Spleen (tissue), 11 donors: ENCODE measurements around the gene PRDM16. TPM values are rescaled to one million over a fixed set of nuclear protein-coding genes. Genes with fewer than 3 reads are reported as not detected.

Source experiments
- DNase-seq: peaks from one replicate; pipeline ENCODE4 v3.0.0-alpha.2; 2020
- H3K27ac ChIP-seq, 8 donors: fragments of 200-600 bp; sonication (generic) in 7 of 8; 1 replicate in 4 of 8; 2 replicates in 4 of 8; pipeline versions ENCODE4 v1.5.0 to v1.8.0; 2016 to 2021; ENCODE audit warnings: inconsistent platforms in 4 of 8, mild to moderate bottlenecking in 4 of 8, moderate library complexity in 1 of 8
- H3K27me3 ChIP-seq, 7 donors: fragments of 200-600 bp; sonication (generic) in 6 of 7; replicated peaks in 1 of 7; 1 replicate in 4 of 7; 2 replicates in 3 of 7; pipeline versions ENCODE4 v1.5.0 to v1.8.0; 2016 to 2021; ENCODE audit warnings: inconsistent platforms in 3 of 7, mild to moderate bottlenecking in 1 of 7
- H3K36me3 ChIP-seq, 6 donors: fragments of 200-600 bp; sonication (generic) in 5 of 6; 1 replicate in 4 of 6; 2 replicates in 2 of 6; pipeline versions ENCODE4 v1.5.0 to v1.8.0; 2016 to 2021; ENCODE audit warnings: inconsistent platforms in 2 of 6
- H3K4me1 ChIP-seq, 6 donors: fragments of 200-600 bp; sonication (generic) in 5 of 6; 1 replicate in 3 of 6; 2 replicates in 3 of 6; pipeline versions ENCODE4 v1.5.0 to v1.8.0; 2016 to 2021; ENCODE audit warnings: inconsistent platforms in 3 of 6
- H3K4me3 ChIP-seq, 8 donors: fragments of 200-600 bp; sonication (generic) in 7 of 8; 1 replicate in 4 of 8; 2 replicates in 4 of 8; pipeline versions ENCODE4 v1.5.0 to v1.8.0; 2016 to 2021; ENCODE audit warnings: inconsistent platforms in 4 of 8, mild to moderate bottlenecking in 4 of 8, moderate library complexity in 2 of 8
- H3K9me3 ChIP-seq, 8 donors: fragments of 200-600 bp; sonication (generic) in 7 of 8; 1 replicate in 4 of 8; 2 replicates in 4 of 8; pipeline versions ENCODE4 v1.5.0 to v1.8.0; 2016 to 2021; ENCODE audit warnings: inconsistent platforms in 4 of 8
- CTCF ChIP-seq, 11 experiments: fragments of 200-600 bp in 7 of 11; fragments of 450-650 bp in 4 of 11; sonication (generic) in 4 of 11; IDR thresholded peaks in 8 of 11; conservative IDR thresholded peaks in 3 of 11; 1 replicate in 7 of 11; 2 replicates in 4 of 11; pipeline versions ENCODE4 v1.4.0 to v1.8.0; 2016 to 2021; ENCODE audit warnings: antibody characterized with exemption in 11 of 11, inconsistent platforms in 4 of 11, mild to moderate bottlenecking in 1 of 11
- POLR2A ChIP-seq, 3 donors: fragments of 450-650 bp; IDR thresholded peaks; one replicate each; pipeline ENCODE4 v1.5.1; 2017; ENCODE audit warnings: antibody characterized with exemption in 3 of 3, mild to moderate bottlenecking in 1 of 3
- POLR2AphosphoS5 ChIP-seq, 3 donors: sonication (generic); formaldehyde crosslinking; IDR thresholded peaks; one replicate each; pipeline ENCODE4 v1.5.1; 2017; ENCODE audit warnings: antibody characterized with exemption in 3 of 3
- WGBS, 5 donors: extraction: QIAGEN DNeasy Blood & Tissue Kit in 3 of 5; methylation state at CpG; one replicate each; pipeline versions ENCODE4 v1.1.5 to v1.1.7; 2013 to 2018; 5-methylcytosine and 5-hydroxymethylcytosine counted together
- intact Hi-C: fragments of 100-400 bp; cut with DNase I; formaldehyde crosslinking; loops from one replicate; pipeline ENCODE4 v1.15.0; 2023; ENCODE audit warnings: low total_unique reads
- polyA plus RNA-seq, 3 donors: library from polyadenylated mRNA; stranded (reverse); fragments of 200-250 nt; gene quantifications; one replicate each; pipeline ENCODE4 v1.2.1, GENCODE V29; 2013
- total RNA-seq, 7 donors: library from RNA; depleted of rRNA in 3 of 7; stranded (reverse); fragments of >200 nt in 3 of 7; fragmentation: NEBNext Ultra II Directional in 4 of 7; extraction: Animal tissue kit (Norgen Biotek cat#: 25700) in 4 of 7; gene quantifications; one replicate each; pipeline versions ENCODE4 v1.1.0 to v1.2.1, GENCODE V29; 2016 to 2021
- donor health status: healthy with polysubstance abuse.
- donor health status: DM: no; HTN: no; CAD: no; lungs with moderate emphysema.
- donor health status: DM: no; HTN: no; CAD: no.
- donor health status: Bipolar disorder and iron deficiency.
- donor health status: healthy.
- donor health status: DM: no; HTN: no; CAD: no.
- donor health status: DM: yes; HTN: yes; CAD: no.

Gene PRDM16
- total and polyA plus RNA-seq, 10 donors, result 0.43 to 3.2 (median 1.4) TPM

GRCh38 chr1:3234281-3234680, 165.3 kb downstream of the PRDM16 start:
- 86 to 95% (median 88%) methylated on average over 6 to 15 of the region's 15 CpGs for WGBS, 5 donors
- peaks cover 0 to 7% (median 0%) of the 10 kb centered on the region in 8 donors for H3K9me3 ChIP-seq
- no peak for DNase-seq
- H3K36me3 ChIP-seq, result no peaks in the 10 kb centered on the region
- H3K4me3 ChIP-seq, result no peak overlapping the region
- no peak overlapping the region for H3K27ac ChIP-seq
- H3K27me3 ChIP-seq, result peaks cover 0 to 73% (median 0%) of the 10 kb centered on the region in 7 donors
- intact Hi-C loops, result no loop called here
- H3K4me1 ChIP-seq, result no peaks in the 10 kb centered on the region
- no peak for TF ChIP-seq CTCF (IDR thresholded peaks at IDR 0.05 in 8 of 11, conservative IDR thresholded peaks at IDR 0.05 in 3 of 11)
- no peak for TF ChIP-seq POLR2A (IDR thresholded peaks at IDR 0.05)
- TF ChIP-seq POLR2AphosphoS5 (IDR thresholded peaks at IDR 0.05), result no peak

GRCh38 chr1:3234956-3235355, 166.0 kb downstream of the PRDM16 start:
- H3K4me3 ChIP-seq, result no peak overlapping the region
- no peak for DNase-seq
- intact Hi-C loops, result no loop called here
- H3K27ac ChIP-seq, result no peak overlapping the region
- H3K27me3 ChIP-seq, result peaks cover 0 to 68% (median 0%) of the 10 kb centered on the region in 7 donors
- TF ChIP-seq POLR2AphosphoS5 (IDR thresholded peaks at IDR 0.05) (no peak), POLR2A (IDR thresholded peaks at IDR 0.05) (no peak), CTCF (IDR thresholded peaks at IDR 0.05 in 8 of 11, conservative IDR thresholded peaks at IDR 0.05 in 3 of 11) (no peak)
- WGBS, 5 donors, result 89 to 91% (median 90%) methylated on average over 14 of the region's 14 CpGs
- peaks cover 0 to 7% (median 0%) of the 10 kb centered on the region in 8 donors for H3K9me3 ChIP-seq
- H3K4me1 ChIP-seq, result no peaks in the 10 kb centered on the region
- H3K36me3 ChIP-seq, result no peaks in the 10 kb centered on the region

GRCh38 chr1:3235496-3235895, 166.5 kb downstream of the PRDM16 start:
- TF ChIP-seq POLR2A (IDR thresholded peaks at IDR 0.05) (no peak), POLR2AphosphoS5 (IDR thresholded peaks at IDR 0.05) (no peak), CTCF (IDR thresholded peaks at IDR 0.05 in 8 of 11, conservative IDR thresholded peaks at IDR 0.05 in 3 of 11) (no peak)
- H3K9me3 ChIP-seq, result peaks cover 0 to 7% (median 0%) of the 10 kb centered on the region in 8 donors
- intact Hi-C loops, result no loop called here
- no peaks in the 10 kb centered on the region for H3K36me3 ChIP-seq
- DNase-seq, result no peak
- 80 to 93% (median 88%) methylated on average over 2 to 15 of the region's 15 CpGs for WGBS, 5 donors
- H3K27me3 ChIP-seq, result peaks cover 0 to 66% (median 0%) of the 10 kb centered on the region in 7 donors
- H3K4me3 ChIP-seq, result no peak overlapping the region
- no peaks in the 10 kb centered on the region for H3K4me1 ChIP-seq
- H3K27ac ChIP-seq, result no peak overlapping the region

- Histone ChIP-seq H3K27ac (no peak overlapping the region), H3K36me3 (no peaks in the 10 kb centered on the region), H3K9me3 (peaks cover 0 to 7% (median 0%) of the 10 kb centered on the region in 8 donors), H3K4me1 (no peaks in the 10 kb centered on the region), H3K27me3 (peaks cover 0 to 66% (median 0%) of the 10 kb centered on the region in 7 donors), H3K4me3 (no peak overlapping the region)
- WGBS, 5 donors, result 78 to 89% (median 84%) methylated on average over 5 to 9 of the region's 9 CpGs
- intact Hi-C loops, result no loop called here
- no peak for TF ChIP-seq POLR2AphosphoS5 (IDR thresholded peaks at IDR 0.05)
- TF ChIP-seq CTCF (IDR thresholded peaks at IDR 0.05 in 8 of 11, conservative IDR thresholded peaks at IDR 0.05 in 3 of 11), result no peak
- no peak for TF ChIP-seq POLR2A (IDR thresholded peaks at IDR 0.05)
- DNase-seq, result no peak
Observed at GRCh38 chr1:3236361-3236760, 167.4 kb downstream of the PRDM16 start.
